RWPE2 (cell line): ENCODE results near the gene GALR2.

Experiments
- ATAC-seq: fragments of 200-7000 bp; cut with Tn5 transposase; 3 replicates; pipeline ENCODE4 v1.9.1; 2021; ENCODE audit warnings: low read depth
- DNase-seq: peaks from one replicate; pipeline ENCODE4 v3.0.0-alpha.2; 2020; ENCODE audit warnings: low spot score
- H3K27ac ChIP-seq: fragments of 450-650 bp; 2 replicates; pipeline ENCODE4 v1.5.1; 2017; ENCODE audit warnings: mild to moderate bottlenecking; ENCODE audit not compliant: poor library complexity, severe bottlenecking
- H3K27me3 ChIP-seq: fragments of 250-450 bp; sonication (Bioruptor Pico); 2 replicates; pipeline ENCODE4 v1.5.1; 2021; ENCODE audit warnings: mild to moderate bottlenecking, moderate library complexity; ENCODE audit not compliant: insufficient read depth, poor library complexity, severe bottlenecking
- H3K36me3 ChIP-seq: fragments of 250-450 bp; sonication (Bioruptor Pico); 2 replicates; pipeline ENCODE4 v1.5.1; 2020; ENCODE audit warnings: low read depth, mild to moderate bottlenecking, moderate library complexity
- H3K4me1 ChIP-seq: fragments of 250-450 bp; sonication (Bioruptor Pico); 2 replicates; pipeline ENCODE4 v1.5.1; 2021; ENCODE audit warnings: mild to moderate bottlenecking, moderate library complexity; ENCODE audit not compliant: insufficient read depth, poor library complexity, severe bottlenecking
- H3K4me3 ChIP-seq: fragments of 250-450 bp; sonication (Bioruptor Pico); 2 replicates; pipeline ENCODE4 v1.5.1; 2021; ENCODE audit warnings: mild to moderate bottlenecking, moderate library complexity; ENCODE audit not compliant: severe bottlenecking
- H3K9me3 ChIP-seq: fragments of 250-450 bp; sonication (Bioruptor Pico); 2 replicates; pipeline ENCODE4 v1.5.1; 2021; ENCODE audit warnings: mild to moderate bottlenecking, moderate library complexity; ENCODE audit not compliant: severe bottlenecking
- TF ChIP-seq, protein P1 (sequence below): fragments of 450-650 bp; IDR thresholded peaks from one replicate; pipeline ENCODE4 v1.5.1; 2017; ENCODE audit warnings: mild to moderate bottlenecking, moderate library complexity; ENCODE audit not compliant: poor library complexity, severe bottlenecking

The GALR2 gene

DNA sequence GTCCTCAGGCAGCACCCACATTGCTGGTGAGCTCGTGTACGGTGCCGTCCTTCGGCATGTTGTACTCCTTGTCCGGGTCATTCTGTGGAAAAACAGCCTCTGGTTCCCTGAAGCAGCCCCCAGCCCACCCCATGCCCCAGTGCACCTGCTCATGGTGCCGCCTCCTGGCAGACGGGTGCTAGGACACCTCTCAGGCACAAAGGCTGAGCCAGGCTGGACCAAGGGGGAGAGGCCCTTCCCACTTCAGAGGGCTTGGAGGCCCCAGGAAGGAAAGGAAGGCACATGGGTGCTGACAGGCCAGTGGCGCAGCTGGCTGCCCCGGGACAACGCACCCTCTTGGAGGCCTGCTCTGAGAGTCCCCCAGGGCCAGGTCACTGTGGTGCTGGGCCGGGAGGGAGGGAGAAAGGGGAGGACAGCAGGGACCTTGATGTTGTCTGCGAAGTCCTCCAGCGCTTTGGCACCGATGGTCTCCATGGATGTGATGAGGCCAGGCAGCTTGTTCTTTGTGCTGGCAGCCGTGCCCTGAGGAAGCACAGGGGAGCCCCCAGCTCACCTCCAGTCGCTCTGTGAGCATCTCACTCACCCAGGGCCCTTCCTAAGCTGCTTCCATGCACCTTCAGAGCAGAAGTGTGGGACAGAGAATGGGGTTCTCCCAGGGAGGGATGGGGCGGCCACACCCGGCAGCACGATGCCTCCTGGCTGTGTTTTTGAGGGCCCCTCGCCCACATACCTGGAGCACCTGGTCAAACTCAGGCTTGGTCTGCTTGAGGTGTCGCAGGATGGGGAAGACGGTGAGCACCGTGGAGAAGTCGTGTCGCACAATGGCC lies 13.7 kb downstream of the GALR2 start:
- peaks cover 47% of the 10 kb centered on the region for H3K36me3 ChIP-seq
- DNase-seq: no peak
- H3K9me3 ChIP-seq: no peaks in the 10 kb centered on the region
- no peaks in the 10 kb centered on the region for H3K4me1 ChIP-seq
- no peak for ATAC-seq
- TF ChIP-seq, protein P1, sequence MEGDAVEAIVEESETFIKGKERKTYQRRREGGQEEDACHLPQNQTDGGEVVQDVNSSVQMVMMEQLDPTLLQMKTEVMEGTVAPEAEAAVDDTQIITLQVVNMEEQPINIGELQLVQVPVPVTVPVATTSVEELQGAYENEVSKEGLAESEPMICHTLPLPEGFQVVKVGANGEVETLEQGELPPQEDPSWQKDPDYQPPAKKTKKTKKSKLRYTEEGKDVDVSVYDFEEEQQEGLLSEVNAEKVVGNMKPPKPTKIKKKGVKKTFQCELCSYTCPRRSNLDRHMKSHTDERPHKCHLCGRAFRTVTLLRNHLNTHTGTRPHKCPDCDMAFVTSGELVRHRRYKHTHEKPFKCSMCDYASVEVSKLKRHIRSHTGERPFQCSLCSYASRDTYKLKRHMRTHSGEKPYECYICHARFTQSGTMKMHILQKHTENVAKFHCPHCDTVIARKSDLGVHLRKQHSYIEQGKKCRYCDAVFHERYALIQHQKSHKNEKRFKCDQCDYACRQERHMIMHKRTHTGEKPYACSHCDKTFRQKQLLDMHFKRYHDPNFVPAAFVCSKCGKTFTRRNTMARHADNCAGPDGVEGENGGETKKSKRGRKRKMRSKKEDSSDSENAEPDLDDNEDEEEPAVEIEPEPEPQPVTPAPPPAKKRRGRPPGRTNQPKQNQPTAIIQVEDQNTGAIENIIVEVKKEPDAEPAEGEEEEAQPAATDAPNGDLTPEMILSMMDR: no peak
- no peak overlapping the region for H3K4me3 ChIP-seq
- no peak overlapping the region for H3K27ac ChIP-seq
- no peaks in the 10 kb centered on the region for H3K27me3 ChIP-seq

DNA sequence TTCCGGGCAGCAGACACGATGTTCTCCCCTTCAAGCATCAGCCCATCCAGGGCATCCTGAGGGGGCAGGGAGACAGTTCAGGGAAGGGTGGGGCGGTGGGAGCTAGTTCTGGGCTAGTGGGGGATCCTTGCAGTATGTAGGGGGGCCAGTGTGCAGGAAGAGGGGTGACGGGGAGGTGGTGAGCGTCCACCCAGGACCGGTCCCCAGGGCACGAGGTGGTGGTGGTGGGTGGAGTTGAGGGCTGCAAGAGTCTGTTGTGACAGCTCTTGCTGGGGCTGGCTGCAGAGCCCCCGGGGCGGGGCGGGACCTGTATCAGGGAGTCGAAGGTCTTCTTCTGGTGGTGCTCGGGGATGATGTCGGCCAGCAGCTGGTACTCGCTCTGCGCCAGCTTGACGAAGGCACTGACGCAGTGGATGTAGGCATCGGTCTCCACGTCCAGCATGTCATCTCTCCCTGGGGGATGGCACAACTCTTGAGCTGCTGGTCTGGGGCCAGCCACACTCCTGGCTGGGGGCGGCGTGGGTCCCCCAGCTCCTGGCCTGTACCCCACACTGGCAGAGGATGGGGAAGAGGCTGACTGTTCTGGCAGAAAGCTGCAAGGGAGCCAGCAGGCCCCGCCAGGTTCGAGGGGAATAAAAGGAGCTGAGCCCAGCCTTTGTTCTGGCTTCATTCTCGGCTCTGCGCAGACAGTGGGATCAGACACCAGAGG lies 14.4 kb downstream of the GALR2 start:
- H3K4me3 ChIP-seq: no peak overlapping the region
- DNase-seq (no peak), ATAC-seq (no peak)
- TF ChIP-seq, protein P1: no peak
- H3K27ac ChIP-seq: no peak overlapping the region
- H3K36me3 ChIP-seq: peaks cover 50% of the 10 kb centered on the region
- H3K4me1 ChIP-seq: no peaks in the 10 kb centered on the region
- H3K9me3 ChIP-seq: no peaks in the 10 kb centered on the region
- no peaks in the 10 kb centered on the region for H3K27me3 ChIP-seq

DNA sequence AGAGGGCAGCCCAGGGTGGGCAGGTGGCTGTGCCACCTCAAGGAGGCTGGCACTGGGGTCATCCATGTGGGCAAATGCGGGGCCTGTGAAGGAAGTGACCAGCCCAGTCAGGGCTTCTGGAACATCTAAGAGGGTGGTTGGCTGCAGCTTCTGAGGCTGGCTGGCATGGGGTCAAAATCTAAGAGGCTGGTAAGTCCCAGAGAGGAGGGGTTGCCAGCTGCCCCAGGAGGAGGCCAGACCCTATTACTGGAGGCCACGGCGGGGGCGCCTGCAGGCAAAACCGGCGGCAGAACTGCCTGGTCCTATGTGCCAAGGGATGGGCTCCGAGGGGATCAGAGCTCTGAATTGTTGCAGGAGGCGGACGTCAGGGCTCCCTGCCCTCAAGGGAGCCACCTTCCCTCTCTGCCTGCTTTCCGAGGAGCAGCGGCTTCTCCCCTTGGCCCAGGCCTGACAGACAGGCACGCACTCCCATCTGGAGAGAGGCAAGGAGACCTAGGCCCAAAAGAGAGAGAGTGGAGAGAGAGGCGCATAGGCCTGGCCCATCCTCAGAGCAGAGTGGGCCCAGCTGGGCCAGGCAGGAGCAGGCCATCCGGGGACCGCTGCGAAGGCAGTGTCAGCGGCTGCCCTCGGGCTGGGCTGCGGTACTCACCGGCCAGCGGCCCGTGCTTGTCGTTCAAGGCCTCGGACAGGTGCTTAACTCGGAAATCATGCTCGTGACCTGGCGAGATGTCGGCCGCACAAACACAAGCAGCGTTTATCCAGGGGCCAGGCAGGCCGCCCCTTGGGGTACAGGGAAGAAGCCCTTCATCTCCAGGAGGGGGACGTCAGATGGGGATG lies 15.3 kb downstream of the GALR2 start:
- DNase-seq (no peak), ATAC-seq (no peak)
- Histone ChIP-seq H3K9me3 (no peaks in the 10 kb centered on the region), H3K4me3 (no peak overlapping the region), H3K27ac (no peak overlapping the region), H3K36me3 (peaks cover 51% of the 10 kb centered on the region), H3K27me3 (no peaks in the 10 kb centered on the region), H3K4me1 (no peaks in the 10 kb centered on the region)
- TF ChIP-seq, protein P1: no peak

DNA sequence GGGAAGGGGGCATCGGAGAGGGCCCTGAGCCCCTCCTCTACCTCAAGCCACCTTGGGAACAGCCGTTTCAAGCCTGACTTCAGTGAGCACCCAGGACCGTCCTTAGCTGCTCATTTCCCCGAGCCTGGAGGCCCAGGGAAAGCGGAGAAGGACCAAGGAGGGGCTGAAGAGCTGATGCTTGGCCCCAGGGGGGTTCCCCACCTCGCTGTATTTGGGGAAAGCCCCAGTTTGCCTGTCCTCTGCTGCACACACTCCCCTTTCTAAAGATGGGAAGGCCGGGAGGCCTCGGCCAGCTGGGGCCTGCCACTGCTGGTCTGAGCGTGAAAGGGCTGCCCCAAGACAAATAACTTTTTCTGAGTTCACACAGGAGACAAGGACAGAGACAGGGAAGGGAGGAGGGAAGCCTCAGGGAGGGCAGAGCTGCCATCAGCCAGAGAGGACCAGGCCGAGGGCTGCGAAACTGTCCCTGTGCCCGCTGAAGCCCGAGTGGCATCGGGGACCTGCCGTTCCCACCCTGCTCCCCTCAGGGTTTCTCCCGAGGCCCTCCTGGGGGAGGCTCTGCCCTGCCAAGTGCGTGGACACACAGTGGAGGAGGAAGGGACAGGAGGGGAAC lies 16.0 kb downstream of the GALR2 start:
- Histone ChIP-seq H3K9me3 (no peaks in the 10 kb centered on the region), H3K27ac (no peak overlapping the region), H3K36me3 (peaks cover 56% of the 10 kb centered on the region), H3K27me3 (no peaks in the 10 kb centered on the region), H3K4me1 (no peaks in the 10 kb centered on the region), H3K4me3 (no peak overlapping the region)
- TF ChIP-seq, protein P1: no peak
- no peak for ATAC-seq
- no peak for DNase-seq
